ENCODE results near the gene LRMDA. TPM values are rescaled to one million over a fixed set of nuclear protein-coding genes. Genes with fewer than 3 reads are reported as not detected.
A peak's percentile ranks its signal among the peaks of the same experiment; 100 is the strongest.

LRMDA gene
- total RNA-seq, 1 donor from 2014 or later = 17.3 TPM

DNA sequence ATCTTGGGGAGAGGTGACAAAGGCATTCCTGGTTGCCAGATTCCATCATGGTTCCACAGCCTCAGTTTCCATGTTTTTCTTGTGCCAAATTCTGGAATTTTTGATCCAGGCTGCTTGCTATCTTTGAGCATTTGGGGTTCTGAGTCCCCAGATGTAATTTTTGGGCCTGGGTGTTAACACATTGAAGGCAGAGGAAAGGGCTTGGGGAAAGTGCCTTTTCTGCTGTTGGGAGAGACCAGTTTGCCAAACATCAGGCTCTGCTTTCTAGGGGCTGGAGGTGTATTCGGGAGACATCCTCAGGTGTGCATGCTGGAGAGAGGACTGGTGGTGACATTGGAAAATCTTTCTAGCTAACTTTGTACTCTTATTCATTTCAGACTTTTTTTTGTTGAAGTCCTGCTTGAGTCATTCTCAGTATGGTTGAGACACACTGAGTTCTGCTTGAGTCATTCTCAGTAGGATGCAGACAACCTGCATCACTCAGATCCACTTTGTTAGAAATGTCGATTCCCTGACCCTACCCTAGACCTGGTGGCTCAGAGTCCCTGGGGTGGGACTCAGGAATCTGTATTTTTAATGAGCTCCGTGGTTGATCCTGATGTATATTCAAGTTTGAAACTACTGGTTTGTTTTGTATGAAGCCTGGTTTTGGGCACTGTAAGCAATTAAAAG is 101.0 kb downstream of the LRMDA start:
- no peak for DNase-seq (ENCODE audit: low read depth in 2 of 2)

DNA sequence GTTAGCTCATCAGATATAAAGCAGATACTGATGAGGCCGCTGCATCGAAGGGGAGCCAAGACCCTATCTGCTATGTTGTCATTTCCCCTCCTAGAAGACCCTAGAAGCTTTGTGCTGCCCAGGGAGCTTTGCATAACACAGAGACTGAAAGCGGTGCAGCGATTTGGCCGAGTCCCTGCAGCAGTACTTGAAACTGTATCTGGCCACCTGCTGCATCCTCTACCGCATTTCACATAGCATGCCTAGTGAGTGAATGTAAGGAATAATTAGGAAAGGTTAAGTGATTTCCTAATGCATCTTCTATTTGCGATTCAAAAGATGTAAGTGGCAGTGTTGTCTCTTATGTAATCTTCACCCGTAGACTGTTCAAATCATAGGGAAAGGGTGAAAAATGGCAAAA is 106.7 kb downstream of the LRMDA start:
- DNase-seq (ENCODE audit: low read depth in 2 of 2) = no peak

DNA sequence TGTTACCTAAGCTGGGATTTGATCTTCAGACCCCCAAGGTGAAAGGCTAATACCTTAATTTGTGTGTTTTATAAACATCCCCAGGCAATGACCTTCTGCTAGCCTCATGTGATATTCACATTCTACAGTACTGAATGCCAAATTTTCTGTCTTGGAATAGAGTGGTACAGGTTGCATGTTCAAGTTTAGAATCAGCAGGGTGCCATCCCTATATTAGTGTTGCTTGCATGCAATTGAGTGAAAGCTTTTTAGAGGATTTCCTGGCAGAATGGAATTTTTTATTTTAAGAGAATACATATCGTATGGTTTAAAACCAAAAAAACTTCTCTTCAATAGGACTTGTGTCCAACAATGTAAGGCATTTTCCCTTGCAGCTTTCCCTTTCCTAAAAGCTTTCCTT is 107.3 kb downstream of the LRMDA start:
- no peak for DNase-seq (ENCODE audit: low read depth in 2 of 2)

DNA sequence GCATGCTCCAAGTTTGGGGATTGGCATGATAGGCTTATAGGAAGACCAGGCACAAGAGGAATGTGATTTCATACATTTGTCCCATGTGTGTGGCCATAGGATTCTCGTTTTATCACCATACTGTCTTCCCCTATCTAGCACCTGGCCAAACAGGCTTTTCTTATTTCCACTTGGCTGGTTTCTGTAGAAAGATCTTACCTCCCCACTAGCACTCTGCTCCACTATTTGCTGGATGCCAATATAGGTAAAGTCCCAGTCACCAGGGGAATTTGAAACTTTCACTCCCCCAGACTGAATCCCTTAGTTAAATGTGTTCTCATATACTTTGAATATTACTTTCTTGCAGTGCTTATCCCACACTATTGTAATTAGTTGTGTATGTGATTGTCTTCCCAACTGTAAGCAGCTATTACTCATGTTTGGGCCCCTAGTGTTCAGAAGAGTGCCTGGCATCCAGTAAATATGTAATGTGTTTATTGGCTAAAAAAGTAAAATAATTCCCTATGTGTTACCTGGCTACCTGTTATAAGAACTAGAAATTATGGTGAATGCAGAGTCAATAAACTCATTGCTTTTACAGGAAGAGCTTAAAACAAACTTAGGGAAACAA is 109.0 kb downstream of the LRMDA start:
- no peak for DNase-seq (ENCODE audit: low read depth in 2 of 2)

DNA sequence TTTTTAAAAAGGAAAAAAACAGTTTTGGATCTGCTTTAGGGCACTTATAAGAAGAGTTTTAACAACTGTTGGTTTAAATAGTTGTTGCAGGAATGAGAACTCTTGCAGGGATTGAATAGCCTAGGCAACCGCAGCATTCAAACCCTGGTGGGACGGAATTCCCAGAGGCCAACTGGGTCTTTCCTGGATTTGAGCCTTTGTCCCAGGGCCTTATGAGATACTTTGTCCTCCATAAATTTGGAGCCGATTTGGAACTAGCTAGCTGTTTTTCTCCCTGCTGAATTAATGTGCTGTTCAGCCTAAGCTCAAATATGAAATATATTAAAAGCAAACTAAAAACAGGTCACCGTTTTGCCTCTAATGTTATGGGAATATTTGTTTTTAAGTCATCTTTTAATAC is 109.6 kb downstream of the LRMDA start:
- no peak for DNase-seq (ENCODE audit: low read depth in 2 of 2)

DNA sequence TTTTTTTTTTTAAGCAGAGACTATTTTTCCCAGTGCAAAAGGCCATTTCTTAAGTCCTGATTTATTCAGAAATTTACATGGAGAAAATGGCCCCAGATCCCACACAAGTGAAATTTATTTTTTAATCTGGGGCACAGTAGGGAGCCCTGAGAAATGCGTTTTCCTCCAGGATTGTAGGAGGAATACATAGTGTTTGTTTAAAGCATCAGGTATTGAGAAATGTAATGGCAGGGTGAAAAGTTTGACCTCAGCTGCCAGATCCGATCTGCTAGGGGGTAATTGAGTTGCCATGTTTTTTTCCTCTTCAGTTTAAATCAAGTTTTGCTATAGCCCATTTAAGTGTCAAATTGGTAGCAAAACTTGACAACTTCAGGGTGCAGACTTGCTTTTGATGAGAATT is 110.0 kb downstream of the LRMDA start:
- DNase-seq (ENCODE audit: low read depth in 2 of 2) = no peak

DNA sequence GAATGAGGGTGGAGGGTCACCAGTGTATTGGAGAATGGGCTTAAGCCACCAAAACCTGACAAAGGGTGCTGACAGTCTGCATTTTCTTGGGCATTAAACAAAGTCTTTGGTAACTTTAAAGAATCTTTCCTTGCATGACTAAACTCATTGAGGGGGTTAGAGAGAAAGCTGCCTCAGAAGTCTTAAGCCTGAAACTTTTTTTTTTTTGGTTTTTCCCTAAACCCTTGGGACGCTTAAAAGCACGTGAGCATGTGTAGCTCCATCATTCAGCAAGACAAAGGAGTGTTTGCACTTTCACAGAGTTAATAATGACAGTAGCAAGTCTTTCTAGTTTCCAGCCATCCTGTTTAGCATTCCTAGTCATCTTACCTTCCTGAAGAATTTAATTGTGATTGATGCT is 110.7 kb downstream of the LRMDA start:
- DNase-seq (ENCODE audit: low read depth in 2 of 2) = no peak

DNA sequence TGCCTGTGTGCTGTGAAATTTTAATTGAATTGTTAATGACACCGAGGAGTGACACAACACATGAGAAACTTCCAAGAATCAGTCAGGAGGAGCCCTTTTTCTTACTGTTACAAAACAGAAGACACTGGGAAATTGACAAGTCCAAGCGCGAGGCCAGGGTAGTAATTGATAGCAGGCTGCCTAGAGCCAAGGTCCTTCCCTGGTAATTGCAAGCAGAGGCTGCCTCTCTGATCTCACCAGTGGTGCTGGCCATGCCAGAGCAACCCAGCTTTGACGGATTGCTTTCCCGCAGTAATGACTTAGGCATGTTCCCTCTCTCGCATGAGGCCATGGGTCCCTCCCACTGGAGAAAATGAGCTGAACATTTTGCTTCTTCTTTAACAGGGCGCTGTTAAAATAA is 111.5 kb downstream of the LRMDA start:
- DNase-seq (ENCODE audit: low read depth in 2 of 2) = no peak

DNA sequence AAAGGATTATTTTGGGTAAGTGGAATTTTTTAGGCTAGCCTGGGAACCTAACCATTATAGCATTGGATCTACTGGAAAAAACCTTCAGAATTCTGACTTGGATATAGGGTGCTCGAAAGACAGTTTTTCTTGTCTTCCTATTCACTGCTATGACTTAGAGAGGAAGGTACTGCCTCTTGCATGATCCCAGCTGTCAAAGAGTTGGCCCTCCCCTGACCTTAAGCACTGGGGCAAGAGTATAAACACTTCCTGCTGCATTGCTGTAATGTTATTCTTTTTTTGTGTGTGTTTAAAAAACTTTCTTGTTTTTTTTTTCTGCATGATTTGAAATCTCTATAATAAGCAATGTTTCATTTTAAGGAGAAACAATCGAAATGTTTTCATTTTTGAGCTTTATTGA is 113.0 kb downstream of the LRMDA start:
- DNase-seq (ENCODE audit: low read depth in 2 of 2) = no peak

DNA sequence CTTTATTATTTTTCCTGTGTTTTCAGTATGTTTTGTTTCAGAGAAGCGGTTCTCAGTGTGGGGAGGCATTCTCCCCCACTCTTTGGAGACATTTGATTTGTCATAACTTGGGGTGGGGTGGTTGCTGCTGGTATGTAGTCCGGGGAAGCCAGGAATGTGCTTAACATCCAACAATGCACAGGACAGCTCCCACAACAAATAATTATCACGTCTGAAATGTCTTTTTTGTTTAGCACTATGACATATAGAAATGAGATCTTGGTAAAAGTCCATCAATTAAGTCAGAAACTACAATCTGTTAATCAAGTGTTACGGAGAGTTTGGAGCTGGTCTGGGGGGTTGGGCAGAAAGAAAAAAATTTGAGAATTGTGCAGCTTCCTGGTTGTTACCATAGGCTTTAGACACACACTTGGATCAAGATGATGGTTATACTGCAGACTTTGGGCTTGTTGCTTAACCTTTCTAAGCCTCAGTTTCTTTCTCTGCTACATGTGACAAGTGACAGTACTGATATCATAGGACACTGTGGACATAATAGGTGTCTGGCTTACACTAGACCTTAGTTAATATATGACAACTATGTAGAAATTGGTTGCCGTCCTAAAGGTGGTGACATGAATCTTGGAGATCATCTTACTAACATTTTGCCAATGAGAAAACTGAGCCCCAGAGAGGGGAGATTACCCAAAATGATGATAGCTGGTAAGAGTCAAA is 113.7 kb downstream of the LRMDA start:
- DNase-seq (ENCODE audit: low read depth in 2 of 2) = no peak

DNA sequence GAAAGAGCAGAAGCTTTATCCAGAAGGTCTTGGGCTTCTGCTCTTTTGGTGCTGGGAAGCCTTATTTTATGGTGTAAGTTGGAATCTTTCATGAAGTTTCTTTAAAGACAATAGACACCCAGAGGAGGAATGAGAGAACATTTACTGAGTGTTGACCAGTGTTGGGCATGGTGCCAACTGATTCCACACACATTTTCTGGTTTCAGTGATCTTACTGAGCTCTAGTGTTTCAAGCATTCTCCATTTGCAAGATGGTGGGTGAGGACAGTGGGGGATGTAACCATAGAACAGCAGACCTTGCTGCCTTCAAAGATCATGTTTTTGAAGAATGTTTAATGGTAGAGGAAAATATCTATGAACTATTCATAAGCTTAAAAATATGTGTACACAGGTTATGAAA is 114.6 kb downstream of the LRMDA start:
- DNase-seq (ENCODE audit: low read depth in 2 of 2) = peak in 1 of 2 donors; percentile 32

DNA sequence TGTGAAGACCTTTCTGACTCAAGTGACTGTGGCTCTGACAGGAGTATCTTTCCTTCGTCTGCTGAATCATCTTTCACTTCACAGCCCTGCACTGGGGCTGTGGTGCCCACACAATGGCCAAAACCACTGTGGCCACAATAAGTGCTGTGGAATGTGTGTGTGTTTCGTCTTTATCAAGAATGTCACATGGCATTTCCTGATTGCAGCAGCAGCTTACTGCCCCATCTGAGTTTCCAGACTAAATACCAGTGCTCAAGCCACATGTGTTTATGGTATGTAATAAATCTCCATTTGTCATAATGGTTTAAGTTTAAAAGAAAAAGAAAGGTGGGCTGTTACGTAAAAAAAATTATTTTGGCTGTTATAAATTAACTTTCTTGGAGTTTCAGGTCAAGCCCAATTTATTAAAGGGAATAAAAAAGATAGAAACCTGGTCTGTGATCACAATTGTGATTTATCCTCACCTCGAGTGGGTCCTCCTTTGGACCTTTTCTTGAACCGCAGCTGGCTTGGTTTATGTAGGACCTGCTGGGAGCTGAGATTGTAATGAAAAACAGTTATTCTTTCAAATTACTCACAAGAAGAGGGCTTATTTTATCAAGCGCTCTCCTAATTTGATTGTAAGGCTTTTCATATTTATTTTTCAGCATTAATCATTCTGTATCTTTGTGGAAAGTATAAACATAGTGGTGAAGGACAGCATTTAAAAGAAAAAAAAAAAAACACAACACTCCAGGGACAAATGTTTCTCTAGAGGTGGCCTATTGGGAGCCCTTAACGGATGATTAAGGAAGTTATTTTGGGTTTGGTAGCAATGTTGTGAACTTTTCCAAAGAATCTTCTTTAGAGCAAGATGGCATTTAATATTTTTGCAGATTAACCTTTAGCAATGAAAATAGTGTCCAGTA is 116.2 kb downstream of the LRMDA start:
- peak in 1 of 2 donors; percentile 54 for DNase-seq (ENCODE audit: low read depth in 2 of 2)

DNA sequence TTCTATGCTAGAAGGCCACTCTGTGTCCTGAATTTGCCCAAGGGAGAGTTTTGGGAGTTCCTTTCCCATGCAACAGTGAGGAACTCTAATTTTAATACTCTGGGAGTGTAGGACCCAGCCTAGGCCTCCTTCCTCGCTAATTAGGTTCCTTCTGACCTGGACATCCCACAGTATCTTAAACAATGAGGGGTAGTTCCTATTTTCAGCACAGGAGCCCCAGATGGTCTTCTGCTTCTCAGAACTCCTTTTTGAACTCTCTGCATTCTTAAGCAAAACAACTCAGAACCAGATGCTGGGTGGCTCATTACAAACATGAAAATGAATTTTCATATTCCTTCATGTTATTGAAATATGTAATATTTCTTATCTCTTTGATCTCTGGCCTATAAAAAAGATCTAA is 116.9 kb downstream of the LRMDA start:
- no peak for DNase-seq (ENCODE audit: low read depth in 2 of 2)

DNA sequence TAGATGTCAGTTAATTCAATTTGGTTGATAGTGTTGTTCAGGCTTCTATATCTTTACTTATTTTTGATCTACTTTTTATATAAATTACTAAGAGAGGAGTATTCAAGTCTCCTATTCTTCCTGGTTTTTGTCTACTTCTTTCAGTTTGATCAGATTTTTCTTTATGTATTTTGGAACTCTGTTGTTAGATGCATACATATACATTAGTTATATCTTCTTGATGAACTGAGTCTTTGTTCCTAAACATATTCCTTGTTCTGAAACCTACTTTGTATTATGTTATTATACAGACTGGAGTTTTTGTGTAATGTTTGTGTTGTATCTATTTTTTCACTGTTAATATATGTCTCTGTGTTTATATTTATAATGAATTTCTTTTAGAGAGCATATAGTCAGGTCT is 118.8 kb downstream of the LRMDA start:
- DNase-seq (ENCODE audit: low read depth in 2 of 2) = no peak

DNA sequence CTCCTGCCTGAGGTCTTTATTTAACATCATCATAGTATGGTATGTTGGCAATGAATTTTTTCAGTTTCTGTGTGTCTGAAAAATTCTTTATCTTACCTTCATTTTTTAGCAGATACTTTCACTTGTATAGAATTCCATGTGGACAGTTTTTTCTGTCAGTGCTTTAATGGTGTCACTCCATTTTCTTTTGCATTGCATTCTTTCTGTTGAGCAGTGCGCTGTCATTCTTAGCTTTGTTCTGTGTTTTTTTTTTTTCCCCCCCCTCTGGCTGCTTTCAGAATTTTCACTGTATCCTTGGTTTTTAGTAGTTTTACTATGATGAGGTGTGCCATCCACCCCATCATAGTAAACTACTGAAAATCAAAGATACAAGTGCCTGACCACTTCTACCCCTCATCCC is 120.7 kb downstream of the LRMDA start:
- DNase-seq (ENCODE audit: low read depth in 2 of 2) = no peak

DNA sequence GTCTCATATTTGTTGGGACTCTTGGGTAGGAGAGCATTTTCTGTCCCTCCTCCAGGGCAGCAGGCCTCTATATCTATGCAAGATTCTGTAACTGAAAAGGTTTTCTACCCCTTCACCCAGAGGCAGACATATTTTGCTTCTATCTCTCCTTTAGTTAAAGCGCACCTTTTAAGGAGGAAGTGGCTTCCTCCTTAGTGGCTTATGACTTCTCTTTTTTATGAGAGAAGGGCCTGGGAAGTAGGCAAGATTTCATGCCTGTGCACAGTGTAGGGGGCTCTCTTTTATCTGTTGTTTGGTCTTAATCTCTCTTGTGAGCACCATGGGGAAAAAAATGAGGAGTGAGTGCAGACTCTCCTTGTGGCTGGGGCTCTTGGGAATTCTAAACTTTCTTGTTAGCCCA is 122.1 kb downstream of the LRMDA start:
- DNase-seq (ENCODE audit: low read depth in 2 of 2) = no peak

DNA sequence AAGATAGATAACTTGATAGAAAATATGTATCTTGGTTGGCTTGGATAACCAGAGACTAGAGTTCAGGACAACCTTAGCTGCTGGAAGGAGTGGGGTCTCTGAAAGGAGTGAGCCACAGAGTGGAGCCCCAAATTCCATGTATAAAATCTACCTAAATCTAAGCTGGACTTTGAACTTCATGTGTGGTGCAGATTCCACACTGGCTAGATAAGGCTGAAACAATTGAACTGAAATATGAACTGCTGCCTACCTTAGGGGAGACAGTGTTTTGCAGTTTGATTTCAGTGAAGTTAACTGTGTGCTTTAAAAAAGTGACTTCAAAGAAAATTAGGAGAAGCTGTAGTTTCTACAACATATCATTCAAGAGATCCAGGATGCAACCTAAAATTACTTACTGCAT is 123.9 kb downstream of the LRMDA start:
- no peak for DNase-seq (ENCODE audit: low read depth in 2 of 2)

DNA sequence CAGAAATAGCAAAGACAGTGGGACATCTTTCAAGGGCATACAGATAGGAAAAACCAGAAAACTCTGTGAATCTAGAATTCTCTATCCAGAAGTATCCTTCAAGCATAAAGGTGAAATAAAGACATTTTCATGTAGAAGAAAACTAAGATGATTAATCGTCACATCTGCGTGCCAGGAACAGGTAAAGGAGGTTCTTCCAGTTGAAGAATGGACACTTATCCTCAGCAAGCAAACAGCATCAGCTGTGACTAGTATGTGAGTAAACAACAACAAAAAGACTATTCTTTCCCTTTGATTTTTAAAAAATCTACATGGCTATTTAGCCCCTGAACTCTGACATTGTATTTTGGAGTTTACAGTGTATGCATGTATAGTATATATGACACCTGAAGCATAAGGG is 124.9 kb downstream of the LRMDA start:
- no peak for DNase-seq (ENCODE audit: low read depth in 2 of 2)

DNA sequence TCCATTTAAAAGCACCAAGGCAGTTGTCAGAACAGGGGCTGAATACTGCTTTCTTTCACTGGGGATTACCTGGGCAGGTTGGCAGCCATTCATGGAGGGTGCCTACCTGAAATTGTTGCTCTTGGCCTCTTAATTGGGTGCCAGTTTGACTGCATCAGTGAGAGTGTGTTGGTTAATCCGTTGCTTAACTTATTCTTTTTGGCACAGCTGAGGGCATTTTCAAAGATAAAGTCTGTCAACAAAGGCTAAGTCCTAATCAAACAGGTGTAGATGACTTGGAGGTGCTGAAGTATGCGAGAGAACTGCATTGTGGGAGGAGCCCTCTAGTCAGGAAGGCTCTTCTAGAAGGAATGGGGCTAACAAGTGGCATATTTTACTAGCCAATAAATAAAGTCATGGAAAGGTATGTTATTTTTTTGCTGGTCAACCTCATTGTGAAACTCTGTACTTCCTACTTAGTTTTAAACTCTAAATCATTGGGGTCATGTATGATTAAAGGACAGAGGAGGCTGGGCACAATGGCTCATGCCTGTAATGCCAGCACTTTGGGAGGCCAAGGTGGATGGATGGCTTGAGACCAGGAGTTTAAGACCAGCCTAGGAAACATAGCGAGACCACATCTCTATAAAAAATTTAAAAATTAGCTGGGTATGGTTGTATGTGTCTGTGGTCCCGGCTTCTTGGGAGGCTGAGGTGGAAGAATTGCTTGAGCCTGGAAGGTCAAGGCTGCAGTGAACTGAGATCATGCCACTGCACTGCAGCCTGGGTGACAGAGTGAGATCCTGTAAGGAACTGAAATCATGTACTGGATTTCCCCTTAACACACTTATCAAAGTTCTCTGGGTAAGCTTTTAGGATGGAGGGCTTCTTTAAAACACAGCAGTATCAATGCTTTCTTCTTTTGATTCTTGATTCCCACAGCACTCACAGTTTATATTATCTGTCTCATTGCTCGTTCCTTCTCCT is 134.1 kb downstream of the LRMDA start:
- no peak for DNase-seq (ENCODE audit: low read depth in 2 of 2)

DNA sequence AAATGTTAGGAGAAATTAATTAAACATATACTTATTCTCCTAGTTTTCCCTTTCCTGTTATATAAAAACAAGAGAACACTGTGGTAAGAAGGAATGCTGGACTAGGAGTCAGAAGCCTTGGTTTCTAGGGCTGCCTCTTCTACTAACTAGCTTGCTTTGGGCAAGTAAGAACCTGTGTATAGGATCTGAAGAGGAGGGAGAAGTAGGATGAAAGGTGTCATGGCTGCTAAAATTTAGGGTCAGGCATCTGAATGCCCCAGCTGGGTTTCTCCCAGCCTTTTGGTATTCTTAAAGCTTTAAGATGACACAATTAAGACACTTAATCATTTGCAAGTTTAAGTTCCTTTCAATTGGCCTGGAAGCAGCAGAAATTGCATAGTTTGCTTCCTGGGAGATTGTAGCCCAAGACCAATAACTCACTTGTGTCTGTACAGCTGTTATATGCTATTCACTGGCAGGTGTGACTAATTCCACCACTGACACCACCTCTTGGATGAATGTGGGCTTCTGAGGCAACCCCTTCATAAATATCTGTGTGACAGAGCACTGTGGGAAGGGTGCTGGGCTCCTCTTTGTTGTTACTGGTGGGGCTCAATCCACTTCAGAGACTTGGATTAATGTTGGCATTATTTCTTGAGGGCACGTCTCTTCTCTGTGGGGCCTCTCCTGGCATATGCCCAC is 137.2 kb downstream of the LRMDA start:
- no peak for DNase-seq (ENCODE audit: low read depth in 2 of 2)

All from lung microvascular endothelial cell (primary cell).